Measurements from ENCODE around the gene ASB2.

DNA sequence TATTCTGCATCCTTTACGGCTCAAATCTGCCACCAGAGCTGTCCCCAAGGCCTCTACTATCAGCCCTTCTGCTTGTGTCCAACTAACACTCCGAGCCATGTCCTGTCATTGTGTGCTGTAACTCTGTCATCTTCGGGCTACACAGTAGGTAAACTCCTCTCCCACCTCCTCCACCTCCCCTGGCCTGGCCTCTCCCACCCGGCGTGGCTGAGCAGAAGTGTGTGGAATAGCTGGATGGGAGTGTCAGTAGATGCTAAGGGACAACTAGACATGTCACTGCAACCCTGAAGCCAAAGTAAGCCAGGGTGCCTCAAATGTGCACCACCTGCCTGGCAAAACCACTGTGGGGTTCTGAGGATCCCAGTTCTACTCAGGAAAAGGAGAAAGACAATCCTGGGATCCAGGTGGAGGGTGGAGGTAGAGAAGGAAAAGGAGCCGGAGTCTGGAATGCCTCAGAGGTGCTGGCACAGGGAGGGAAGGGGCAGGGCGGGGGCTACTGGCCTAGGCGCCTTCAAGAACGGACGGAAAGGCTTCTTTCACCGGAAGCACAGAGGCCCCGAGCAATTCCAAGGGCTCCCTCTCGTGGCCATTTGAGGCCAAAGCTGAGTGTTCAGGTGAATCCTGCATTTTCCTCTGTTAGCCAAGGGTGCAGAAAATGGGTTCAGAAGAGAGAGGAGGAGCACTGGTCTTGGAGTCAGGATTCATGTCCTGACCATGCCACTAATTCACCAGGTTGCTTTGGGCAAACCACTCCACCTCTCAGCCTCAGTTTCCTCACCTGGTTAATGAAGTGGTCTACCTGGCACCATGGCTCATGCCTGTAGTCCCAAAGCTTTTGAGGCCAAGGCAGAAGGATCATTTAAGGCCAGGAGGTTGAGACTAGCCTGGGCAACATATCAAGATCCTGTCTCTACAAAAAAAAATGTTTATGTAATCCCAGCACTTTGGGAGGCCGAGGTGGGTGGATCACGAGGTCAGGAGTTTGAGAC is 69.7 kb downstream of the ASB2 start:
- TF ChIP-seq, protein P1, sequence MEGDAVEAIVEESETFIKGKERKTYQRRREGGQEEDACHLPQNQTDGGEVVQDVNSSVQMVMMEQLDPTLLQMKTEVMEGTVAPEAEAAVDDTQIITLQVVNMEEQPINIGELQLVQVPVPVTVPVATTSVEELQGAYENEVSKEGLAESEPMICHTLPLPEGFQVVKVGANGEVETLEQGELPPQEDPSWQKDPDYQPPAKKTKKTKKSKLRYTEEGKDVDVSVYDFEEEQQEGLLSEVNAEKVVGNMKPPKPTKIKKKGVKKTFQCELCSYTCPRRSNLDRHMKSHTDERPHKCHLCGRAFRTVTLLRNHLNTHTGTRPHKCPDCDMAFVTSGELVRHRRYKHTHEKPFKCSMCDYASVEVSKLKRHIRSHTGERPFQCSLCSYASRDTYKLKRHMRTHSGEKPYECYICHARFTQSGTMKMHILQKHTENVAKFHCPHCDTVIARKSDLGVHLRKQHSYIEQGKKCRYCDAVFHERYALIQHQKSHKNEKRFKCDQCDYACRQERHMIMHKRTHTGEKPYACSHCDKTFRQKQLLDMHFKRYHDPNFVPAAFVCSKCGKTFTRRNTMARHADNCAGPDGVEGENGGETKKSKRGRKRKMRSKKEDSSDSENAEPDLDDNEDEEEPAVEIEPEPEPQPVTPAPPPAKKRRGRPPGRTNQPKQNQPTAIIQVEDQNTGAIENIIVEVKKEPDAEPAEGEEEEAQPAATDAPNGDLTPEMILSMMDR (IDR thresholded peaks at IDR 0.05 in 2 of 3, conservative IDR thresholded peaks at IDR 0.05 in 1 of 3; ENCODE audit: borderline replicate concordance in 1 of 3, insufficient read depth in 1 of 3, low read depth in 2 of 3, low read length in 2 of 3) = peak; percentile 78 to 92 (median 89)
- TF ChIP-seq RAD21 (IDR thresholded peaks at IDR 0.05; ENCODE audit: low read depth) = peak; percentile 80
- no peak for TF ChIP-seq YY1 (IDR thresholded peaks at IDR 0.05; ENCODE audit: extremely low read depth, insufficient replicate concordance, low read depth, low read length)
- TF ChIP-seq, protein P2, sequence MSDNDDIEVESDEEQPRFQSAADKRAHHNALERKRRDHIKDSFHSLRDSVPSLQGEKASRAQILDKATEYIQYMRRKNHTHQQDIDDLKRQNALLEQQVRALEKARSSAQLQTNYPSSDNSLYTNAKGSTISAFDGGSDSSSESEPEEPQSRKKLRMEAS (IDR thresholded peaks at IDR 0.05) = peak; percentile 38
- no peak for TF ChIP-seq EZH2 (IDR thresholded peaks at IDR 0.05)
- no peak for TF ChIP-seq SP1 (IDR thresholded peaks at IDR 0.05; ENCODE audit: low read depth)
- no peak for TF ChIP-seq EZH2phosphoT487 (IDR thresholded peaks at IDR 0.05; ENCODE audit: borderline replicate concordance)
- no peak; the same call in 1 of the 2 replicates for TF ChIP-seq SRF (IDR thresholded peaks at IDR 0.05; ENCODE audit: low read depth)
- TF ChIP-seq ELF1 (IDR thresholded peaks at IDR 0.05; ENCODE audit: borderline replicate concordance, low read depth) = no peak
- no peak for TF ChIP-seq POLR2A (IDR thresholded peaks at IDR 0.05; ENCODE audit: borderline replicate concordance, extremely low read depth, insufficient read depth, insufficient read length)
- TF ChIP-seq, protein P3, sequence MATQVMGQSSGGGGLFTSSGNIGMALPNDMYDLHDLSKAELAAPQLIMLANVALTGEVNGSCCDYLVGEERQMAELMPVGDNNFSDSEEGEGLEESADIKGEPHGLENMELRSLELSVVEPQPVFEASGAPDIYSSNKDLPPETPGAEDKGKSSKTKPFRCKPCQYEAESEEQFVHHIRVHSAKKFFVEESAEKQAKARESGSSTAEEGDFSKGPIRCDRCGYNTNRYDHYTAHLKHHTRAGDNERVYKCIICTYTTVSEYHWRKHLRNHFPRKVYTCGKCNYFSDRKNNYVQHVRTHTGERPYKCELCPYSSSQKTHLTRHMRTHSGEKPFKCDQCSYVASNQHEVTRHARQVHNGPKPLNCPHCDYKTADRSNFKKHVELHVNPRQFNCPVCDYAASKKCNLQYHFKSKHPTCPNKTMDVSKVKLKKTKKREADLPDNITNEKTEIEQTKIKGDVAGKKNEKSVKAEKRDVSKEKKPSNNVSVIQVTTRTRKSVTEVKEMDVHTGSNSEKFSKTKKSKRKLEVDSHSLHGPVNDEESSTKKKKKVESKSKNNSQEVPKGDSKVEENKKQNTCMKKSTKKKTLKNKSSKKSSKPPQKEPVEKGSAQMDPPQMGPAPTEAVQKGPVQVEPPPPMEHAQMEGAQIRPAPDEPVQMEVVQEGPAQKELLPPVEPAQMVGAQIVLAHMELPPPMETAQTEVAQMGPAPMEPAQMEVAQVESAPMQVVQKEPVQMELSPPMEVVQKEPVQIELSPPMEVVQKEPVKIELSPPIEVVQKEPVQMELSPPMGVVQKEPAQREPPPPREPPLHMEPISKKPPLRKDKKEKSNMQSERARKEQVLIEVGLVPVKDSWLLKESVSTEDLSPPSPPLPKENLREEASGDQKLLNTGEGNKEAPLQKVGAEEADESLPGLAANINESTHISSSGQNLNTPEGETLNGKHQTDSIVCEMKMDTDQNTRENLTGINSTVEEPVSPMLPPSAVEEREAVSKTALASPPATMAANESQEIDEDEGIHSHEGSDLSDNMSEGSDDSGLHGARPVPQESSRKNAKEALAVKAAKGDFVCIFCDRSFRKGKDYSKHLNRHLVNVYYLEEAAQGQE (IDR thresholded peaks at IDR 0.05; ENCODE audit: low read depth) = no peak
- no peak for TF ChIP-seq JUND (IDR thresholded peaks at IDR 0.05)
- no peak for TF ChIP-seq EGR1 (IDR thresholded peaks at IDR 0.05; ENCODE audit: low read depth)

Measured in HCT116 (cell line).